HG03045 (cell line): Measurements from ENCODE around the gene SPINT1.
"Not testable (repeated sequence)": the region's sequence is repeated elsewhere in the genome, so short reads cannot be mapped to it uniquely, and the experiment has no call there.

ENCODE experiments used
- ATAC-seq: cut with Tn5 transposase; IDR thresholded peaks from one replicate; pipeline ENCODE4 v1.9.1; 2021; ENCODE audit warnings: mild to moderate bottlenecking, moderate library complexity; ENCODE audit not compliant: unreplicated experiment

The SPINT1 gene

DNA sequence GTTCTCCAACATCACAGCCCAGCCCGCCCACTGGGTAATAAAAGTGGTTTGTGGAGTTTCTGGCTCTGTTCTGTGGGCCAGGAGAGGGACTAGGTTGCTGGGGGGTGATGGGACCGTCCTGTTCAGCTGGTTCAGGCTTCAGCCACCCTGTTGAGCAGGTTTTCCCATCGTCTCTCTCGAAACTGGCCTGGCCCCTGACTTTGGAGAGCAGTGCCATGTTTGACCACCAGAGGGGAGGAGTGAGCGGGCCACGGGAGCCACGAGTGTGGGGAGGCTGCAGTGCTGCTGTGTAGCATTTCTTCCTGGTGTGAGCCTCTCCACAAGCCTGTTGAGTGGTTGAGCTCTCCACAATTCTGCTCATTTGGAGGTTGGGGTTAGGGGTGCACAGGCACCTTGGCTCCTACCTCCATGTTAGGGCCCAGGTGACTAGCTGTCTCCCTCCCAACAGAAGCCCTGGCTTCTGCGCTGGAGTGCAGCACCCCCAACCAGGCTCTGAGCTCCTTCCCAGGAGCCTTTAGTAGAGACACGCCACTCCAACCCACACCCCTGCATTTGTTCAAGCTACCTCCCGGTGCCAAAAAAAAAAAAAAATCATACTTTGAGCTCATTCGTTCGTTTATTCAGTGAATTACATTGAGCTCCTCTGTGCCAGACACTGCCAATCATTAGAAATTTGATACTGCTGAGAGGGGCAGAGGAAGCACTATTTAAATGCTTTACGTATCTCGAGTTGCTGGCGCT is 13.9 kb downstream of the SPINT1 start:
- ATAC-seq = peak; percentile 49

DNA sequence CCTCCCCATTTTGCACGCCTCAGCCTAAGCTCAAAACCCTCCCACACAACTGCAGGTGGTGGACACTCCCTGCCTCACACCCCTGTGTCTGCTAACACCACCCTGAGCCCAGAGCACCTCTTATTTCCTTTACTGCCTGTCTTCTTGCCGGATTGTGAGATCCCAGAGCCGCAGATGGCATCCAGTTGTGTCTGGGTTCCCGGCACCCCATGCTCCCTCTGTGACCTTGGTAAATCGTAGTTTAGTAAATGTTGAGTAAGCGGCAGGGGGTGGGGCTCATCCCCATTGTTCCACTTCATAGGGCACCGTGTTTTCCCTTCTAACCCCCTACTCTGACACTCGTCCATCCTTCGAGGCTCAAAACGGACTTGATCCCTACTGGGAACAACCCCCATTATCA is 14.9 kb downstream of the SPINT1 start:
- no peak for ATAC-seq

DNA sequence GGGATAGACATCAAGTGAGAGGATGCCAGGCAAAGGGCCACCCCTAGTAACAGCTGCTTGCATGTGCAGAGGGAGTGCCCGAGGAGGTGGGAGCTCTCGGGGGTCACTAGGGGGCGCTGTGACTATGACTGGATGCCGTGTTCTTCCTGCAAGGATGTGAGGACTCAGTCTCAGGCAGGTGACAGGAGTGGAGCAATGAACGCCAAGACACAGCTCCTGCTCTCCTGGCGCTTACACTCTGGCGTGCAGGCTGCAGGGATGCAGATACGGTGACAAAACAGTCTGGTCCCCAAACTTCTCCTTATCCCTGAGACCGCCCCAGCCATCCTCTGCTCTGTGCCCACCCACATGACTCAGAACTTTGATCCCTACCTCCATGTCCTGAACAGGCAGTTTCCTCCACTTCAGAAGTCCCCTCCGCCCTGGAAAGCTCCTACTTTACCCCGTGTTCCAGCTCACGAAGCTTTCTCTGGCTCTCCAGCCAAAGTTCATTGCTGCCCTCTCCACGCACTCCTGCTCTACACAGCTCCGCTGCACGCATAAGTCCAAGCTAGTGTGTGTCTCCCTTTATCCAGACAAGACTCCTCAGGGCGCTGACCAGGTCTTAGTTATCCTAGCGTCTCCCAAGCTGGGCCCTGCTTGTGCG is 15.5 kb downstream of the SPINT1 start:
- peak; percentile 66 for ATAC-seq

DNA sequence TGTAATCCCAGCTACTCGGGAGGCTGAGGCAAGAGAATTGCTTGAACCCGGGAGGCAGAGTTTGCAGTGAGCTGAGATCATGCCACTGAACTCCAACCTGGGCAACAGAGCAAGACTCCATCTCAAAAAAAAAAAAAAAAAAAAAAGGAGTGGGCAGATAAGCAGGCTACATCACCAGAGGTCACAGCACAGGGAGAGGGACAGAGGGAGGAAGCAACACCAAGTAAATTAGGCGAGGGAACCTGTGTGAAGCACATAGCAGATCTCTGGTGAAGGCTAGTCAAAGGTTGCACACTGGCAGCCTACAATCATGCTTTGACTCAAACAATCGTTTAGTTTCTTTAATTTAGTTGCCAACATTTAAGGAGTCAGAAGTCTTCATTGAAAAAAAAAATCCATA is 17.3 kb downstream of the SPINT1 start:
- not testable (repeated sequence) for ATAC-seq

DNA sequence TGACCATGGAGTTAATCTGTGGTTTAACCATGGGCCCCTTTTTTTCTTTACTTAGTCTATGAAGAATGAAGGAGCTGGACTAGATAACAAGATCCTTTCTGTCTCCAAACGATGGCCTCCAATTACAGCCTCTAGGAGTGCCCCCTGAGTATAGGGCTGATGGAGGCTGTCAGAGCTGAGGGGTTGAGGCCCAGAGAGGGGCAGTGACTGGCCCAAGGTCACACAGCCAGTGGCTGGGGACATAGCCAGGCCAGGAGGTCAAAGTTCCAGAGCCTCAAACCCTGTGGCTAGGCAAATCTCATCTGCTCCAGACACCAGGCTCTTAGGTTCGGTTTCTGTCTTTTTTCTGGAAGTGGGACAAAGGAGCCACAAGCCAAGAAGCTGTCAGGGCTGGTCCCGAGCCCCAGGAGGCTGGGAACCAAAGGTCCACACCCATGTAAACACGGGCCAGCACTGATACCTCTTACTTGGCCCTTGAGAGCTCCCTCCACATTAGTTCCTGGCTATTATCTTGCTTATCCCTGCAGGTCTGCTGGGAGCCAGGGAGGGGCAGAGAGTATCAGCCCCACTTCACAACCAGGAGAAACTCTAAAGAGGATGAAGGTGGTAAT is 19.9 kb downstream of the SPINT1 start:
- ATAC-seq = no peak

DNA sequence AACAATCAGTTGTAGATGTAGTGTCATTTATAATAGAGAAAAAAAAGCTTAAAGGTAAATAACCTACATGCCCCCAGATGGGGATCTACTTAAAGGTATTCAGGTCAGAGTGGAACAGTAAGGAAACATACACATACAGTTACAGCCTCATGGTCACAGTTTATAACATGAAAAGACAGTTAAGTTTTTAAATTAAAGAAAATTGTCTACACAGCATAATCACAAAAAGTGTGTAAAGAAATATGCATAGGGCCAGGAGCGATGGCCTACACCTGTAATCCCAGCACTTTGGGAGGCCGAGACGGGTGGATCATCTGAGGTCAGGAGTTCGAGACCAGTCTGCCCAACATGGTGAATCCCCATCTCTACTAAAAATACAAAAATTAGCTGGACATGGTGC is 23.4 kb downstream of the SPINT1 start:
- ATAC-seq = no peak

DNA sequence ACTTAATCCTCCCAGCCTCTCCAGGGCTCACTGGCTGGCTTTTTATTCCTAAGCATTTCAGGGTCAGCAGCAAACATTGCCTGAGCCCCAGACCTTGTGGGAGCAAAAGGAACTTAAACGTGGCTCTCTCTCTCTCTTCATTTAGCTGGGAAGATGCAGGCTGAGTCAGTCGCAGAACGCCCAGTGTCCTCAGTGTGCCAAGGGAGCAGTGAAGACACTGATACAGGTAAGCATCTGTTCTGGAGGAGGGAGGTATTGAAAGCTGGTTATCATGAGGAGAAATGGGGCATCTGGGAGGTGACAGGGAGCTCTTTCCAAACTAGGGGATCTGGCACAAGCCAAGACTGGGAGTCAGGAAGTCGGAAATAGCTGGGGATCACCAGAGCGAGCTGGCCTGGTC is 25.8 kb downstream of the SPINT1 start:
- ATAC-seq = no peak

DNA sequence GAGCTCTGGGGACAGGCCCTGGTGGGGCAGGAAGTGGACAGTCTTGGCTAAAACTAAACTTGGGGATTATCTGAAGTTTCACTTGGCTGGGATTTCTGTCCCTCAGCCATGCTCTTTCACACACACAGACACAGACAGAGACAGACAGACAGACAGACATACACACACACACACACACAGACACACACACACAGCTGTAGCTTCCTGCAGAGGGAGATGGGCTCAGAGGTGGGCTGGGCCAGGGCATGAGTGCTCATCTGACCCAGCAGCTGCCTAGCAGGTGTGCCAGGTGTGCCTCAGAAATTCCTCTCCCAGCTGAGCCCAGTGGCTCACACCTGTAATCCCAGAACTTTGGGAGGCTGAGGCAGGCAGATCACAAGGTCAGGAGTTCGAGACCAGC is 26.9 kb downstream of the SPINT1 start:
- ATAC-seq = no peak

DNA sequence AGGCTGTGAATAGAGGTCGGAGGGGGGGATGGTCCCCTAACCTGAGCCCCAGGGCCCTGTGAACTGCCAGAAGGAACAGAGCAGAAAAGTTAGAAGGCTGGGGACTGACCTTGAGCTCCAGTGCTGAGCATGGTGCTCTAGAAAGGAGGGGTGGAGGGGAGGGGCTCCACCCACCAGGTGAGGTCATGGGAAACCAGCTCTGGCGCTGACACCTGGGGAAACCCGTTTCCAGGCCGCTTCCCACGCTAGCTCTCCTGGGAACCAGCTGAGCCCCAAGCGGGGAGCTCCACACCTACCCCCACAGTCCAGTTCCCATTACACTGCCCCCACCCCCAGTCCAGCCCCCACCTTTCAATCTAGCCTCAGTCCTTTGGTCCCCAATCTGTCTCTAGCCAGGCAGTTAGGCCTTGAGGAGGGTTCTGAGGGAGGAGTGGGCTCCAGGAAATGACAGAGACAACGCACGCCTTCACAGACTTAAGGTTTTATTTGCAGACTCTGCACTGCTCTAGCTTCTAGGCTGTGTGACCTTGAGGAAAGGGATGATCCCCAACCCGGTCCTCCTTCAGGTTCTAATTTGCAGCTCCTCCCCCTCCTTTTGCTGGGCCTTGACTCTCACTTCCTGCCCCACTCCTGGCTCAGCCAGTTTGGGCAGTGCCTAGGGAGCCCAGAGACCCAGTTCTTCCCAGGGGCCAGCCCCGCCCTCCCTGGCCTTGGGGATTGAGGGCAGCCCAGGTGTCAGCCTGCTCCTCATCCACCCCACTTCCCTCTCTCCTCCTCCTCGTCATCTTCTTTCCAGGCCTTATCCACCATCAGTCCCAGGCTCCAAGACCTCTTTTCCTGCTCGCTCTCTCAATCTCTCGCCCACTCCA is 28.1 kb downstream of the SPINT1 start:
- no peak for ATAC-seq

DNA sequence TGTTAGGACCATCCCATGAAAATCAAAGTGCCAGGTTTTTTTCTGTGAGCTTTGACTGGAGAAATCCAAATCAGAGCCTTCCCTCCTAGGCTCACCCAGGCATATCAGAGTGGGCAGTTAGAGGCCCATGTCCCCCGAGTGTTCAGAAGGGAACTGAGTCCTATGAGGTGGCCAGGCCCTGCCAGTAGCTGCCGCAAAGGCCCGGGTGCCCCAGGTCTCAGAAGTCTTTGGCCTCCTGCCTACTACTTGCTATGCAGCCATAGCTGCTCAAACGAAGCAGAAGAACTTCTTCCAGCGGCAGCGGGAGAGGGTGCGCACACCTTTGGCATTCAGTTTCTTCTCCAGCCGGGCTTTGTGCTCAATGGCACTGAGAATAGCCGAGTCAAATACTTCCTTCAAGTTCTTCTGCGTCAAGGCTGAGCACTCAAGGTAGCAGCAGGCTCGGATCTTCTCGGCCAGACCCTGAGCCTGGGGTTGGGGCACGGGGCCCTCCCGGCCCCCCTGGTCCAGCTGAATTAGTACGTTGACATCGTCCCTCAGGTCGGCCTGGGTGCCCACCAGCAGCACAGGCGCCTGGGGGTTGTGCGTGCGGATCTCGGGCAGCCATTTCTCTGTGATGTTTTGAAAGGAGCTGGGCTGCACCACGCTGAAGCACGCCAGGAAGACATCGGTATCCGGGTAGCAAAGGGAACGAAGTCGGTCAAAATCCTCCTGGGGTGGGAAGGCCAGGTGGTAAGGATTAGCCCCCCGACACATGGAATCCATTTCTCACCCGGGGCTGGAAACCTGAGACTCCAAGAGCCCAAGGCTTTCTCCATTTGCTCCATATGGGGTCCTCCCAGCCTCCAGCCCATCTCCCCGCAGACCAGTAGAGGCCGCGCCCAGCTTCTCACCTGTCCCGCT is 29.2 kb downstream of the SPINT1 start:
- ATAC-seq = no peak

DNA sequence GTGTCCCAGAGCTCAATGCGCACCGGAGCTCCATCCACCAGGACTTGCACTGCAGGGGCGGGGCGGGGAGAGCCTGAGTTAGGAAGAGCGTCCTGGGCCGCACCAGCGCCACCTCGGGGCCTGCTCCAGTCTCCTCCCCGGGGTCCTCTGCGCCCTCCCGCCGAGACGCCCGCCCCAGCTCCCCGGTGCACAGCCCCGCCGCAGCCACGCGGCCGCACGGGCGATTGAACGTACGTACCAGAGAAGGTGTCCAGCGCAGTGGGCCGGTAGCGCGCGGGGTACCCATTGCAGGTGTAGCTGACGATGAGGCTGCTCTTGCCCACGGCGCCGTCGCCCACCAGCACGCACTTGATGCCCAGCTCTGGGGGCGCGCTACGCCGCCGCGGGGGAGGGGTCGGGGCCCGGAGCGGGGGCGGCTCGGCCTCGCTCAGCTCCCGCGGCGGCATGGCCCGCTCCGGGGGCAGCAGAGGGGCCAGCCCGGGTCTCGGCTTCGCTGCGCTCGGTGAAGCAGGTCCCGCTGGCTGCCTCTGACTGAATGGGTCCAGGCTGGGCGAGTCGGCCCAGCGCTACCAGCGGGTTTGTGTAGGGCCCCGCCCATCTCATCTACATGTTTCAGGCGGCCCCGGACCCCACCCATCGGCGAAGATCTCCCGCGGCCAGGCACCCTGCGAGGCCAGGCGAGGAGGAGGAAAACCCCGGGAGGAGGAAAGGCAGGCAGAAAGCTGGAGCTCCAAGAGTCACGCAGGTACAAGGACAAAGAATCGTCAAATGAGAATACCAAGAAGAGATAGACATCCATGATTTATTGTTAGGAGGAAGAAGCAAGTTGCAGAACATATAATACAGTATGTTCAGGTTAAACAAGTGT is 30.1 kb downstream of the SPINT1 start, which contains the start of gene RHOV:
Gene RHOV, minus strand, starts transcription at position 541 of the 868 bp plus-strand sequence. Its CDS starts 95 bp downstream, at position 446.
- peak; percentile 64 for ATAC-seq

DNA sequence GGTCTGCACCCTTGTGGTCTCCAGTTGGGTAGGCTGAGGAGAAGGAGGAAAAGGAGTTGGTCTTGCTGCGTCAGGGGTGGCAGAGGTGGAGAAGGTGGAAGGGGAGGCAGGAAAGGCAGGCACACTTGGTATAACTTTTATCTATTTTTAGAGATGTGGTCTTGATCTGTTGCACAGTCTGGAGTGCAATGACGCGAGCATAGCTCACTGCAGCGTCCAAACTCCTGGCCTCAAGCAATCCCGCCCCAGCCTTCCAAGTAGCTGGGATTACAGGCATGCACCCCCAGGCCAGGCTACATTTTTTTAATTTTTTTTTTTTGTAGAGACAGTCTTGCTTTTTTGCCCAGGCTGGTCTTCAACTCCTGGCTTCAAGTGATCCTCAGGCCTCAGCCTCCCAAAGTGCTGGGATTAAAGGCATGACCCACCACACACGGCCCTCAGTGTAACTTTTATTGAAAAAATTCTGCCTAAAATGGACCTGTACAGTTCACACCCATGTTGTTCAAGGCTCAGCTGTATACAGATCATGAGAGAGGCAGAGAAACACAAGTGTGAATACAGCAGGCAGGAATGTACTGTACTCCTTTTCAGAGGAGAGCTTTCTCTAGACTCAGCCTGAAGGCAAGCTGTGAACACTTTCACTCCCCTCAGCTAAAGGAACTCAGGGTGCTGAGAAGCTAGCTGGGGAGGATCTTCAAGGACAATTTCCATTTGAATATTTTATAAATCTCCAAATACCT is 32.3 kb downstream of the SPINT1 start:
- no peak for ATAC-seq

DNA sequence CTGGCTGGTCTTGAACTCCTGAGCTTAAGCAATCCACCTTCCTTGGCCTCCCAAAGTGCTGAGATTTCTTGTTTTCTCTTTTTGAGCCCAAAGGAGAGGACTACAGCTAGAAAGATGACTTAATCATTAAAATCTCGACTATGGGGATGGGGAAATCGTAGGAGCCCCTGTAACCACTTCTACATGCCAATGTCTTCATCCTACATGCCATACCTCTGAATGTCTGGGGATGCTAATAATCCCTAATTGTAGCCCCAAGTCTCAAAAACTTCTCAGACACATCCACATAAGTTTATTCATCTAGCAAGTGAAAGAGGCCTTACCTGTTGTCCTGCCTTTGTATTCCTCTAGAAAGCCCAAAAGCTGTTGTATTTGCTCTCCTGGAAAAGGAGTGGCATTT is 33.8 kb downstream of the SPINT1 start:
- ATAC-seq = no peak

DNA sequence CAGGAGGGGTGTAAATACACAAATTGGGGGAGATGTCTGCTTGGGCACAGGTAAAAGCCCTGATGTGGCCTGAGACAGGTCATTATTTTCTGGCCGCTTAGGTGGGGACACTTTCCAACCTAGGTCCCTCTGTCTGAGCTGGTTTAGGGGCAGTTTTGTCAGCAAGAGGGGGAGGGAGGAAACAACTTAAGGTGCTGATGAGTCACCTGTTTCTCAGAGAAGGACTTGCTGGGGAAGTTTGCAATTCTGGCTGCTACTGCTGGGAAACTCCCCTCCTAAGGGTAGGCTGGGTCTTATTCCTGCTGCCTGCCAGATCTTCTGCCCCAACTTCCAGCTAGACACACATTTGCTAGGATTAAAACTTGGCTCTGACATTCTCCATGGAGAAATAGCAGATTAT is 34.9 kb downstream of the SPINT1 start:
- ATAC-seq = peak; percentile 56

DNA sequence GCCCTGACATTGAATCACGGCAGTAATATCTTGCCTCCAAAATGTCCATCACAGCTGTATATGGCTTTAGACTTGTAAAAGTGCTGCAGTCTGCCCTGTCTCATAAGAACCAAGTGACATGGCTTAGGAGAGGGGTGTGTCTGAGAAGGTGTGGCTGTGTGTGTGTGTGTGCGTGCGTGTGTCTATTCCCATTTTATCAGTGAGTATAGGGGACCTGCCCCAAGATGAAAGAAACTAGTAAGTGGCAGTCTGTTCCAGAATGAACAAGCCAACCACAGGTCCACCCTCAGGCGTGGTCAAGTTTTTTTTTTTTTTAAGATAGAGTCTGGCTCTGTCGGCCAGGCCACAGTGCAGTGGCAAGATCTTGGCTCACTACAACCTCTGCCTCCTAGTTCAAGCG is 35.8 kb downstream of the SPINT1 start:
- no peak for ATAC-seq

DNA sequence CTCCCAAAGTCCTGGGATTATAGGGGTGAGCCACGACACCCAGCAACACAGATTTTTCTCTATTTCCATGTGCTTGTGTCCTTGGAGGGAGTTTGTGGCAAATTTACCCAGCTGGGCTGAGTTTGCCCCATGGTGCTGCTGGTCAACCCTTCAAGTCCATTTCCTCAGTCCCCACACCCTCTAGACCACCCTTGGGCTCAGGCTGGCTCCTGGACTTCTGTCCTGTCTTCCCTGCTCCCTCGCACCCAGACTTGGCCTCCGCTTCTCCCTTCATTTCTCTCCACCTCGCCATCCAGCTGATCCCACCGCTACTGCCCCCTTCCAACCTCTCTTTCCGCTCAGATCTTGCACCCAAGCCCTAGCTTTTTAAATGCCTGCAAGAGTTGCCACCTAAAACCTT is 37.5 kb downstream of the SPINT1 start:
- ATAC-seq = no peak

DNA sequence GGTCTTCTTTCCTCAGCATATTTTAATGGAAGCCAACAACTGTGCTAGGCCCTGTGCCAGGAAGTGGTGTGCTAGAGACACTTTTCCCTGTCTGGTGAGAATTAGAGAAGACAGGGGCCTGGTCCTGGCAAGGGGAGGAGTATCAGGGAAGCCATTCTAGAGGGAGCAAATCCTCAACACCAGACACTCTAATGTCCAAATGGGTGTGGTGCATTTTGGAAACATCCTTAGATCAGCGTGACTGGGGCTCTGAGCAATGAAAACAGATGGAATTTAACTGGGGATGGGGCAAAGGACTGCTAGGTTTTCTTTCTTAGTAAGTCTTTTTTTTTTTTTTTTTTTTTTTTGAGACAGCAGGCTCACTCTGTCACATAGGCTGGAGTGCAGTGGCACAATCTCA is 42.7 kb downstream of the SPINT1 start:
- ATAC-seq = no peak

DNA sequence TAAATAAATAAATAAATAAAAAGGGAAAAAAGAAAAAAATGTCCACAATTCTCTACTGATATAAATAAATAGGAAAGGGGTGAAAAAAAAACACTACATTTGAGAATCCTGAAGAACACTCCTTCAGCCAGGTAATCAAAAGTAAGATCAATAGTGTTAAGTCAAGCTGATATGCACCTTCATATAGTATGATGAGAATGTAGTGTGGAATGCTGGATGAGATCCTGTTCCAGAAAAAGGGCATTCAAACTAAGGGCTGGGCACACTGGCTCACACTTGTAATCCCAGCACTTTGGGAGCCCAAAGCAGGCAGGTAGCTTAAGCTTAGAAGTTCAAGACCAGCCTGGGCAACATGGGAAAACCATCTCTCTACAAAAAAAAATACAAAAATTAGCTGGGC is 45.3 kb downstream of the SPINT1 start:
- ATAC-seq = no peak

DNA sequence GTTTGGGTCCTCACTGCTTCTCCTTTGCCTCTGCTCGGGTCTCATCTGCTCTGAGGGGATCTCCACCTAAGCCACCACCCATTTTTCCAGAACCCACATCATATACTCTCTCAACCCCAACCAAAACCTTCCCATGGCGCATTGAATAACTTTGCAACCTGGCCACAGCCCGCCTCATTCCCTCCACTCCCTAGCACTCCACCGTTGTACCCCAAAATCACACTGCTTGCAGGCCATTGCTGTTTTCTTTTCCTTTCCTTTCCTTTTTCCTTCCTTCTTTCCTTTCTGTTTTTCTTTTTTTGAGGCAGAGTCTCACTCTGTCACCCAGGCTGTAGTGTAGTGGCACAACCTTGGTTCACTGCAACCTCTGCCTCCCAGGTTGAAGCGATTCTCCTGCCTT is 47.3 kb downstream of the SPINT1 start:
- ATAC-seq = no peak
